ENCODE data around the gene ABI3BP.

DNA sequence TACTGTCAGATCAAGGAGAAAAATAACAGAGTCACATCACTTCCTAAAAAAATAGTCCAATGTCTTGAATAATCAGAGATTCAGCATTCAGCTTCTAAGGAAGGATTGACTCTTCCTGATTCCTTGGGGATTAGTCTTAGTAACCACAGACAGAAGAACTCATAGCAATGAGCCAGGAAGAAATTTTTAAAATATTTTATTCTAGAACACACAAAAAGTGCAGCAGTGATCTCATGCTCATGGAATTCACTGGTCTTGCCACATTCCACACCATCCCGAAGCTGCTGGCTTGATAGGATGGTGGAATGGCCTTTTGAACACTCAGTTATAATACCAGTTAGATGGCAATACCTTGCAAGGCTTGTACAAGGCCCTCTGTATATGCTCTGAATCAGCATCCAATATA lies 43.0 kb upstream of the ABI3BP start:
- TF ChIP-seq, protein P1, sequence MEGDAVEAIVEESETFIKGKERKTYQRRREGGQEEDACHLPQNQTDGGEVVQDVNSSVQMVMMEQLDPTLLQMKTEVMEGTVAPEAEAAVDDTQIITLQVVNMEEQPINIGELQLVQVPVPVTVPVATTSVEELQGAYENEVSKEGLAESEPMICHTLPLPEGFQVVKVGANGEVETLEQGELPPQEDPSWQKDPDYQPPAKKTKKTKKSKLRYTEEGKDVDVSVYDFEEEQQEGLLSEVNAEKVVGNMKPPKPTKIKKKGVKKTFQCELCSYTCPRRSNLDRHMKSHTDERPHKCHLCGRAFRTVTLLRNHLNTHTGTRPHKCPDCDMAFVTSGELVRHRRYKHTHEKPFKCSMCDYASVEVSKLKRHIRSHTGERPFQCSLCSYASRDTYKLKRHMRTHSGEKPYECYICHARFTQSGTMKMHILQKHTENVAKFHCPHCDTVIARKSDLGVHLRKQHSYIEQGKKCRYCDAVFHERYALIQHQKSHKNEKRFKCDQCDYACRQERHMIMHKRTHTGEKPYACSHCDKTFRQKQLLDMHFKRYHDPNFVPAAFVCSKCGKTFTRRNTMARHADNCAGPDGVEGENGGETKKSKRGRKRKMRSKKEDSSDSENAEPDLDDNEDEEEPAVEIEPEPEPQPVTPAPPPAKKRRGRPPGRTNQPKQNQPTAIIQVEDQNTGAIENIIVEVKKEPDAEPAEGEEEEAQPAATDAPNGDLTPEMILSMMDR (IDR thresholded peaks at IDR 0.05; ENCODE audit: insufficient read depth, low read length, poor library complexity, severe bottlenecking), result no peak
- TF ChIP-seq EZH2phosphoT487 (conservative IDR thresholded peaks at IDR 0.05; ENCODE audit: low read length), result no peak

Measured in SU-DHL-6 (cell line).